GM18511 (cell line): ENCODE data around the gene SNRPD3.

Experiments
- ATAC-seq: cut with Tn5 transposase; IDR thresholded peaks from one replicate; pipeline ENCODE4 v1.9.1; 2021; ENCODE audit warnings: mild to moderate bottlenecking, moderate library complexity; ENCODE audit not compliant: unreplicated experiment

The SNRPD3 gene

GRCh38 chr22:24565077-24565476 is 9.3 kb downstream of the SNRPD3 start:
- ATAC-seq = no peak

GRCh38 chr22:24566899-24567511 is 11.2 kb downstream of the SNRPD3 start:
- ATAC-seq = no peak

GRCh38 chr22:24567668-24568067 is 11.9 kb downstream of the SNRPD3 start:
- no peak for ATAC-seq

- ATAC-seq = no peak
These were observed 15.5 kb downstream of the SNRPD3 start for GRCh38 chr22:24571266-24571665.

- no peak for ATAC-seq
These were observed 21.0 kb downstream of the SNRPD3 start for GRCh38 chr22:24576778-24577177.

- ATAC-seq = no peak
These were observed 22.8 kb downstream of the SNRPD3 start for GRCh38 chr22:24578355-24579257.

GRCh38 chr22:24579258-24579601 is 23.4 kb downstream of the SNRPD3 start:
- no peak for ATAC-seq

GRCh38 chr22:24580276-24580675 is 24.5 kb downstream of the SNRPD3 start:
- no peak for ATAC-seq

- no peak for ATAC-seq
These were observed 26.4 kb downstream of the SNRPD3 start for GRCh38 chr22:24582056-24582814.

- ATAC-seq = no peak
These were observed 27.7 kb downstream of the SNRPD3 start for GRCh38 chr22:24583221-24584165.

- no peak for ATAC-seq
These were observed 28.5 kb downstream of the SNRPD3 start for GRCh38 chr22:24584166-24584790.

GRCh38 chr22:24584871-24585411 is 29.1 kb downstream of the SNRPD3 start:
- ATAC-seq = no peak

- no peak for ATAC-seq
These were observed 29.7 kb downstream of the SNRPD3 start for GRCh38 chr22:24585461-24585860.

GRCh38 chr22:24585927-24586546 is 30.2 kb downstream of the SNRPD3 start:
- no peak for ATAC-seq

- ATAC-seq = no peak
These were observed 31.5 kb downstream of the SNRPD3 start for GRCh38 chr22:24587251-24587650.

GRCh38 chr22:24587948-24588347 is 32.1 kb downstream of the SNRPD3 start:
- ATAC-seq = no peak

GRCh38 chr22:24588381-24588756 is 32.6 kb downstream of the SNRPD3 start:
- no peak for ATAC-seq

GRCh38 chr22:24588757-24589481 is 33.1 kb downstream of the SNRPD3 start:
- ATAC-seq = no peak

GRCh38 chr22:24589518-24590030 is 33.8 kb downstream of the SNRPD3 start:
- ATAC-seq = no peak
